ENCODE results near the gene CTCF.

- peak in 1 of 5 experiments; percentile 10 for TF ChIP-seq CTCF (IDR thresholded peaks at IDR 0.05)
- TF ChIP-seq POLR2A (IDR thresholded peaks at IDR 0.05), result peak in 1 of 2 donors; percentile 40
- peak; percentile 67 to 78 for TF ChIP-seq EP300 (IDR thresholded peaks at IDR 0.05)
These were observed 104.5 kb downstream of the CTCF start, which contains the start of the genes C16orf86 and ENKD1 for GRCh38 chr16:67666559-67667452.

Data from tibial nerve (tissue), 4 donors.